GM23338 (cell line): ENCODE data around the gene ASXL3. TPM values are rescaled to one million over a fixed set of nuclear protein-coding genes. Genes with fewer than 3 reads are reported as not detected.
A peak's percentile ranks its signal among the peaks of the same experiment; 100 is the strongest.

ENCODE experiments used
- ATAC-seq: fragments of 200-7000 bp; cut with Tn5 transposase; 3 replicates; pipeline ENCODE4 v1.9.1; 2020
- DNase-seq: peaks from one replicate; pipeline ENCODE4 v3.0.0-alpha.2; 2015; ENCODE audit warnings: low spot score
- H2AFZ ChIP-seq: fragments of 200-600 bp; sonication (generic); 2 replicates; pipeline ENCODE4 v1.8.0; 2016; ENCODE audit warnings: antibody characterized with exemption, mild to moderate bottlenecking, moderate library complexity
- H3F3A ChIP-seq: fragments of 200-600 bp; sonication (generic); replicated peaks from 2 replicates; pipeline ENCODE4 v1.8.0; 2017; ENCODE audit warnings: antibody characterized with exemption, mixed run types, low read depth
- H3K27ac ChIP-seq: fragments of 200-600 bp; sonication (generic); 2 replicates; pipeline ENCODE4 v1.6.1; 2016; ENCODE audit warnings: low read depth
- H3K27me3 ChIP-seq: fragments of 200-600 bp; sonication (generic); 2 replicates; pipeline ENCODE4 v1.8.0; 2016; ENCODE audit warnings: mild to moderate bottlenecking, mixed run types, moderate library complexity; ENCODE audit not compliant: insufficient read depth
- H3K36me3 ChIP-seq: fragments of 200-600 bp; sonication (generic); 2 replicates; pipeline ENCODE4 v1.8.0; 2016; ENCODE audit warnings: mild to moderate bottlenecking; ENCODE audit not compliant: insufficient read depth
- H3K4me1 ChIP-seq: fragments of 200-600 bp; sonication (generic); 2 replicates; pipeline ENCODE4 v1.8.0; 2016; ENCODE audit warnings: mild to moderate bottlenecking, moderate library complexity; ENCODE audit not compliant: insufficient read depth
- H3K4me2 ChIP-seq: fragments of 200-600 bp; sonication (generic); 2 replicates; pipeline ENCODE4 v1.7.1; 2017; ENCODE audit warnings: mixed run types
- H3K4me3 ChIP-seq: fragments of 200-600 bp; sonication (generic); 2 replicates; pipeline ENCODE4 v1.6.1; 2016; ENCODE audit warnings: mixed run types
- H3K79me2 ChIP-seq: fragments of 200-600 bp; sonication (generic); replicated peaks from 2 replicates; pipeline ENCODE4 v1.8.0; 2017; ENCODE audit warnings: mild to moderate bottlenecking; ENCODE audit not compliant: insufficient read depth
- H3K9me2 ChIP-seq: fragments of 200-600 bp; sonication (generic); 2 replicates; pipeline ENCODE4 v1.8.0; 2017; ENCODE audit not compliant: insufficient read depth
- H4K20me1 ChIP-seq: fragments of 200-600 bp; sonication (generic); replicated peaks from 2 replicates; pipeline ENCODE4 v1.8.0; 2017; ENCODE audit warnings: mild to moderate bottlenecking; ENCODE audit not compliant: insufficient read depth
- H3K27ac Mint-ChIP-seq: 2 replicates; pipeline ENCODE4 v1.8.0; 2020; ENCODE audit warnings: inconsistent platforms, mild to moderate bottlenecking, moderate library complexity, mixed read lengths
- H3K27me3 Mint-ChIP-seq: 3 replicates; pipeline ENCODE4 v1.8.0; 2022; ENCODE audit warnings: low read depth, mild to moderate bottlenecking, moderate library complexity, mixed read lengths, inconsistent platforms; ENCODE audit not compliant: insufficient read depth, poor library complexity
- H3K36me3 Mint-ChIP-seq: 3 replicates; pipeline ENCODE4 v1.8.0; 2021; ENCODE audit warnings: low read depth, mild to moderate bottlenecking, inconsistent platforms, moderate library complexity, mixed read lengths
- H3K4me1 Mint-ChIP-seq: 3 replicates; pipeline ENCODE4 v1.8.0; 2020; ENCODE audit warnings: mild to moderate bottlenecking, inconsistent platforms, mixed read lengths
- H3K4me3 Mint-ChIP-seq: 3 replicates; pipeline ENCODE4 v1.8.0; 2021; ENCODE audit warnings: moderate library complexity, mild to moderate bottlenecking, inconsistent platforms, mixed read lengths
- H3K9me3 Mint-ChIP-seq: 3 replicates; pipeline ENCODE4 v1.8.0; 2020; ENCODE audit warnings: moderate library complexity, mild to moderate bottlenecking, inconsistent platforms, mixed read lengths
- CREB1 ChIP-seq: fragments of 250-450 bp; sonication (Bioruptor Pico); IDR thresholded peaks from 2 replicates; pipeline ENCODE4 v1.5.0; 2020; ENCODE audit warnings: low read depth, mild to moderate bottlenecking, moderate library complexity
- CTCF ChIP-seq, 2 experiments: fragments of 200-600 bp in 1 of 2; sonication (generic) in 1 of 2; conservative IDR thresholded peaks; 2 replicates each; pipeline versions ENCODE4 v1.5.1 to v1.6.1; 2016 to 2017; ENCODE audit warnings: antibody characterized with exemption in 2 of 2, low read depth in 2 of 2, mild to moderate bottlenecking in 2 of 2, moderate library complexity in 1 of 2
- ETS1 ChIP-seq: IDR thresholded peaks from 2 replicates; pipeline ENCODE4 v1.6.1; 2016; ENCODE audit warnings: antibody characterized with exemption
- EZH2 ChIP-seq: fragments of 200-600 bp; sonication (generic); IDR thresholded peaks from one replicate; pipeline ENCODE4 v1.8.0; 2017; ENCODE audit warnings: antibody characterized with exemption, mild to moderate bottlenecking, low read depth; ENCODE audit not compliant: unreplicated experiment
- EZH2phosphoT487 ChIP-seq: fragments of 200-600 bp; sonication (generic); IDR thresholded peaks from one replicate; pipeline ENCODE4 v1.8.1; 2018; ENCODE audit warnings: antibody characterized with exemption; ENCODE audit not compliant: unreplicated experiment
- JUNB ChIP-seq: IDR thresholded peaks from one replicate; pipeline ENCODE4 v1.6.1; 2016; ENCODE audit warnings: antibody characterized with exemption; ENCODE audit not compliant: unreplicated experiment
- NANOG ChIP-seq: IDR thresholded peaks from 2 replicates; pipeline ENCODE4 v1.6.1; 2016; ENCODE audit warnings: antibody characterized with exemption, borderline replicate concordance
- POLR2AphosphoS5 ChIP-seq: IDR thresholded peaks from 2 replicates; pipeline ENCODE4 v1.6.1; 2016; ENCODE audit warnings: antibody characterized with exemption, low read depth
- REST ChIP-seq: IDR thresholded peaks from one replicate; pipeline ENCODE4 v1.6.1; 2018; ENCODE audit warnings: antibody characterized with exemption; ENCODE audit not compliant: unreplicated experiment
- STAT1 ChIP-seq: IDR thresholded peaks from one replicate; pipeline ENCODE4 v1.6.1; 2016; ENCODE audit warnings: antibody characterized with exemption; ENCODE audit not compliant: unreplicated experiment
- ZNF114 ChIP-seq: fragments of 250-450 bp; sonication (Bioruptor Pico); IDR thresholded peaks from 2 replicates; pipeline ENCODE4 v1.5.0; 2020; ENCODE audit warnings: mild to moderate bottlenecking, moderate library complexity
- ZNF331 ChIP-seq: fragments of 250-450 bp; sonication (Bioruptor Pico); IDR thresholded peaks from 2 replicates; pipeline ENCODE4 v1.5.0; 2020; ENCODE audit warnings: low read depth, mild to moderate bottlenecking, moderate library complexity
- polyA plus RNA-seq: library from polyadenylated mRNA; unstranded; fragments of >200 nt; fragmentation: Nextera tagmentation; extraction: Ambion mirVana; gene quantifications from 2 replicates; pipeline ENCODE4 v1.2.1, GENCODE V29; 2016
- total RNA-seq: library from RNA; depleted of rRNA; stranded (reverse); fragments of >200 nt; shearing (Covaris generic); gene quantifications from 2 replicates; pipeline ENCODE4 v1.2.3, GENCODE V29; 2014

Gene ASXL3
- total and polyA plus RNA-seq, 2 experiments from 2014 or later = 0.23 to 1.4 TPM

GRCh38 chr18:33745151-33745795 lies 167.3 kb downstream of the ASXL3 start (continued):
- no peak for TF ChIP-seq ZNF114
- no peak for TF ChIP-seq CREB1 (CRISPR knock-in tag)
- TF ChIP-seq ETS1 = no peak
- no peak for TF ChIP-seq POLR2AphosphoS5
- no peak for TF ChIP-seq EZH2phosphoT487
- TF ChIP-seq JUNB = no peak
- TF ChIP-seq EZH2 = no peak
- no peak for TF ChIP-seq ZNF331 (CRISPR knock-in tag)
- TF ChIP-seq REST = no peak
- no peak for TF ChIP-seq STAT1
- TF ChIP-seq NANOG = no peak

GRCh38 chr18:33745871-33746545 lies 168.0 kb downstream of the ASXL3 start:
- Mint-ChIP-seq H3K27ac (no peak overlapping the region), H3K9me3 (no peaks in the 10 kb centered on the region), H3K36me3 (no peaks in the 10 kb centered on the region), H3K4me3 (no peak overlapping the region), H3K27me3 (peaks cover 4% of the 10 kb centered on the region), H3K4me1 (peaks cover 35% of the 10 kb centered on the region)
- no peak for ATAC-seq
- H3K9me2 ChIP-seq = no peaks in the 10 kb centered on the region
- no peak overlapping the region for H3K4me2 ChIP-seq
- H3K36me3 ChIP-seq = no peaks in the 10 kb centered on the region
- no peak overlapping the region for H3K4me3 ChIP-seq
- no peaks in the 10 kb centered on the region for H3F3A ChIP-seq
- H3K27me3 ChIP-seq = no peaks in the 10 kb centered on the region
- no peak for DNase-seq
- H4K20me1 ChIP-seq = no peaks in the 10 kb centered on the region
- H3K4me1 ChIP-seq = peaks cover 21% of the 10 kb centered on the region; the same call in 1 of the 2 replicates
- no peak overlapping the region for H3K27ac ChIP-seq
- no peaks in the 10 kb centered on the region for H3K79me2 ChIP-seq
- H2AFZ ChIP-seq = peak overlapping the region; percentile 28; the same call in 1 of the 2 replicates
- no peak for TF ChIP-seq ZNF114
- TF ChIP-seq EZH2 = no peak
- no peak for TF ChIP-seq CREB1 (CRISPR knock-in tag)
- no peak for TF ChIP-seq STAT1
- no peak for TF ChIP-seq ZNF331 (CRISPR knock-in tag)
- no peak for TF ChIP-seq EZH2phosphoT487
- TF ChIP-seq ETS1 = no peak
- TF ChIP-seq CTCF (conservative IDR thresholded peaks at IDR 0.05; ENCODE audit: low read depth in 2 of 2) = no peak
